ENCODE data around the gene EVI2B.
A peak's percentile ranks its signal among the peaks of the same experiment; 100 is the strongest.
"Not testable (repeated sequence)": the region's sequence is repeated elsewhere in the genome, so short reads cannot be mapped to it uniquely, and the experiment has no call there.

The EVI2B gene

GRCh38 chr17:31310886-31311285, 3.0 kb downstream of the EVI2B start:
- no peak for FAIRE-seq
- DNase-seq (ENCODE audit: low spot score): no peak

GRCh38 chr17:31310260-31310659, 3.6 kb downstream of the EVI2B start:
- DNase-seq (ENCODE audit: low spot score) (no peak), FAIRE-seq (no peak)

- DNase-seq (ENCODE audit: low spot score) (no peak), FAIRE-seq (no peak)
Observed at GRCh38 chr17:31309556-31309955, 4.3 kb downstream of the EVI2B start.

- FAIRE-seq: no peak
- DNase-seq (ENCODE audit: low spot score): no peak
Observed at GRCh38 chr17:31308372-31309334, 5.2 kb downstream of the EVI2B start.

GRCh38 chr17:31307640-31308039, 6.2 kb downstream of the EVI2B start:
- DNase-seq (ENCODE audit: low spot score): no peak
- peak; percentile 44 for FAIRE-seq

GRCh38 chr17:31299624-31300023, 14.2 kb downstream of the EVI2B start:
- FAIRE-seq (no peak), DNase-seq (ENCODE audit: low spot score) (no peak)

- FAIRE-seq: peak; percentile 50
Observed at GRCh38 chr17:31297090-31297489, 16.8 kb downstream of the EVI2B start, which contains the start of gene OMG. Gene OMG (minus strand): TSS chr17:31297239. CDS start chr17:31296331, 908 bp downstream.

GRCh38 chr17:31296142-31296541, 17.7 kb downstream of the EVI2B start:
- no peak for FAIRE-seq
- no peak for DNase-seq (ENCODE audit: low spot score)

More at GRCh38 chr17:31297090-31297489, 16.8 kb downstream of the EVI2B start, which contains the start of gene OMG:
- no peak for DNase-seq (ENCODE audit: low spot score)

- no peak for DNase-seq (ENCODE audit: low spot score)
- FAIRE-seq: no peak
Observed at GRCh38 chr17:31295489-31295871, 18.4 kb downstream of the EVI2B start.

- FAIRE-seq (no peak), DNase-seq (ENCODE audit: low spot score) (no peak)
Observed at GRCh38 chr17:31294820-31295488, 18.9 kb downstream of the EVI2B start.

- no peak for FAIRE-seq
- DNase-seq (ENCODE audit: low spot score): no peak
Observed at GRCh38 chr17:31294231-31294630, 19.6 kb downstream of the EVI2B start.

- FAIRE-seq (no peak), DNase-seq (ENCODE audit: low spot score) (no peak)
Observed at GRCh38 chr17:31293581-31293980, 20.3 kb downstream of the EVI2B start.

GRCh38 chr17:31291820-31292219, 22.0 kb downstream of the EVI2B start:
- FAIRE-seq (no peak), DNase-seq (ENCODE audit: low spot score) (no peak)

- no peak for FAIRE-seq
Observed at GRCh38 chr17:31289790-31290189, 24.1 kb downstream of the EVI2B start.

GRCh38 chr17:31287932-31288331, 25.9 kb downstream of the EVI2B start:
- not testable (repeated sequence) for DNase-seq (ENCODE audit: low spot score)

More at GRCh38 chr17:31289790-31290189, 24.1 kb downstream of the EVI2B start:
- no peak for DNase-seq (ENCODE audit: low spot score)

GRCh38 chr17:31286587-31286986, 27.3 kb downstream of the EVI2B start:
- FAIRE-seq (no peak), DNase-seq (ENCODE audit: low spot score) (no peak)

More at GRCh38 chr17:31287932-31288331, 25.9 kb downstream of the EVI2B start:
- not testable (repeated sequence) for FAIRE-seq

GRCh38 chr17:31283841-31284240, 30.0 kb downstream of the EVI2B start:
- no peak for FAIRE-seq

GRCh38 chr17:31281061-31281460, 32.8 kb downstream of the EVI2B start:
- no peak for DNase-seq (ENCODE audit: low spot score)
- no peak for FAIRE-seq

More at GRCh38 chr17:31283841-31284240, 30.0 kb downstream of the EVI2B start:
- DNase-seq (ENCODE audit: low spot score): no peak

GRCh38 chr17:31279401-31279800, 34.5 kb downstream of the EVI2B start:
- FAIRE-seq: no peak

GRCh38 chr17:31275116-31275515, 38.7 kb downstream of the EVI2B start:
- FAIRE-seq: no peak
- DNase-seq (ENCODE audit: low spot score): no peak

More at GRCh38 chr17:31279401-31279800, 34.5 kb downstream of the EVI2B start:
- no peak for DNase-seq (ENCODE audit: low spot score)

- FAIRE-seq: no peak
- DNase-seq (ENCODE audit: low spot score): no peak
Observed at GRCh38 chr17:31274252-31274651, 39.6 kb downstream of the EVI2B start.

- DNase-seq (ENCODE audit: low spot score): no peak
- no peak for FAIRE-seq
Observed at GRCh38 chr17:31273516-31273915, 40.3 kb downstream of the EVI2B start.

All from urothelium cell line (cell line).